Thymus (tissue), 11 donors: Measurements from ENCODE around the gene OPCML. TPM values are rescaled to one million over a fixed set of nuclear protein-coding genes. Genes with fewer than 3 reads are reported as not detected.

ENCODE experiments used
- DNase-seq, 9 donors: peaks; one replicate each; pipeline ENCODE4 v3.0.0-alpha.2; 2013; ENCODE audit warnings: low spot score in 9 of 9, low read depth in 6 of 9, missing footprints in 1 of 9
- H3K27ac ChIP-seq, 2 donors: one replicate each; pipeline ENCODE4 v1.5.1; 2013; ENCODE audit warnings: control low read depth in 1 of 2, low read depth in 1 of 2, low read length in 1 of 2, mild to moderate bottlenecking in 1 of 2, moderate library complexity in 1 of 2
- H3K27me3 ChIP-seq, 2 donors: one replicate each; pipeline ENCODE4 v1.5.1; 2013; ENCODE audit warnings: low read length in 1 of 2; ENCODE audit not compliant: control insufficient read depth in 2 of 2, insufficient read depth in 1 of 2
- H3K36me3 ChIP-seq, 2 donors: one replicate each; pipeline ENCODE4 v1.5.1; 2013; ENCODE audit warnings: low read length in 1 of 2, mild to moderate bottlenecking in 1 of 2, moderate library complexity in 1 of 2; ENCODE audit not compliant: control insufficient read depth in 2 of 2, insufficient read depth in 2 of 2
- H3K4me1 ChIP-seq, 2 donors: one replicate each; pipeline ENCODE4 v1.5.1; 2013; ENCODE audit warnings: low read length in 2 of 2; ENCODE audit not compliant: control insufficient read depth in 2 of 2, insufficient read depth in 2 of 2
- H3K4me3 ChIP-seq, 2 donors: one replicate each; pipeline ENCODE4 v1.5.1; 2013; ENCODE audit warnings: low read length in 2 of 2, control low read depth in 1 of 2, mild to moderate bottlenecking in 1 of 2
- H3K9me3 ChIP-seq, 2 donors: one replicate each; pipeline ENCODE4 v1.5.1; 2013; ENCODE audit warnings: low read length in 1 of 2, mild to moderate bottlenecking in 1 of 2; ENCODE audit not compliant: control insufficient read depth in 2 of 2, insufficient read depth in 1 of 2
- WGBS: extraction: QIAGEN DNeasy Blood & Tissue Kit; methylation state at CpG from one replicate; pipeline ENCODE4 v1.1.7; 2013; 5-methylcytosine and 5-hydroxymethylcytosine counted together
- polyA plus RNA-seq: library from polyadenylated mRNA; stranded (reverse); fragments of 200-250 nt; gene quantifications from one replicate; pipeline ENCODE4 v1.2.3, GENCODE V29; 2013
- total RNA-seq: library from RNA; stranded (reverse); fragments of 120-200 nt; gene quantifications from one replicate; pipeline ENCODE4 v1.2.4, GENCODE V29; 2013
- donor health status: healthy.

Gene OPCML
- total and polyA plus RNA-seq, 2 donors, result 0.07 to 0.09 TPM

- Histone ChIP-seq H3K27ac (no peak overlapping the region), H3K36me3 (no peaks in the 10 kb centered on the region), H3K4me3 (no peak overlapping the region), H3K4me1 (no peaks in the 10 kb centered on the region), H3K9me3 (no peaks in the 10 kb centered on the region), H3K27me3 (no peaks in the 10 kb centered on the region)
- 92% methylated on average over 8 of the region's 8 CpGs for WGBS
- no peak for DNase-seq
Measured at GRCh38 chr11:132980670-132981069, 551.6 kb downstream of the OPCML start.

- H3K27me3 ChIP-seq, result no peaks in the 10 kb centered on the region
- no peak overlapping the region for H3K4me3 ChIP-seq
- H3K4me1 ChIP-seq, result no peaks in the 10 kb centered on the region
- no peaks in the 10 kb centered on the region for H3K9me3 ChIP-seq
- no peak overlapping the region for H3K27ac ChIP-seq
- no peaks in the 10 kb centered on the region for H3K36me3 ChIP-seq
- WGBS, result 94% methylated on average over 4 of the region's 4 CpGs
- DNase-seq, result no peak
Measured at GRCh38 chr11:132977746-132978145, 554.6 kb downstream of the OPCML start.

- Histone ChIP-seq H3K4me1 (no peaks in the 10 kb centered on the region), H3K4me3 (no peak overlapping the region), H3K27me3 (no peaks in the 10 kb centered on the region), H3K9me3 (no peaks in the 10 kb centered on the region), H3K27ac (no peak overlapping the region), H3K36me3 (no peaks in the 10 kb centered on the region)
- no peak for DNase-seq
- 91% methylated on average over 2 of the region's 2 CpGs for WGBS
Measured at GRCh38 chr11:132977241-132977640, 555.1 kb downstream of the OPCML start.

- no peaks in the 10 kb centered on the region for H3K4me1 ChIP-seq
- no peaks in the 10 kb centered on the region for H3K27me3 ChIP-seq
- DNase-seq, result no peak
- WGBS, result 81% methylated on average over 5 of the region's 5 CpGs
- H3K27ac ChIP-seq, result no peak overlapping the region
- no peaks in the 10 kb centered on the region for H3K36me3 ChIP-seq
- no peak overlapping the region for H3K4me3 ChIP-seq
- no peaks in the 10 kb centered on the region for H3K9me3 ChIP-seq
Measured at GRCh38 chr11:132976115-132976514, 556.2 kb downstream of the OPCML start.

GRCh38 chr11:132973686-132974085 is 558.6 kb downstream of the OPCML start:
- no peaks in the 10 kb centered on the region for H3K27me3 ChIP-seq
- no peaks in the 10 kb centered on the region for H3K36me3 ChIP-seq
- no peak for DNase-seq
- H3K4me3 ChIP-seq, result no peak overlapping the region
- H3K27ac ChIP-seq, result no peak overlapping the region
- 74% methylated on average over 6 of the region's 6 CpGs for WGBS
- H3K9me3 ChIP-seq, result no peaks in the 10 kb centered on the region
- H3K4me1 ChIP-seq, result no peaks in the 10 kb centered on the region

GRCh38 chr11:132972565-132972964 is 559.7 kb downstream of the OPCML start:
- H3K4me3 ChIP-seq, result no peak overlapping the region
- DNase-seq, result no peak
- no peaks in the 10 kb centered on the region for H3K4me1 ChIP-seq
- H3K9me3 ChIP-seq, result no peaks in the 10 kb centered on the region
- no peak overlapping the region for H3K27ac ChIP-seq
- no peaks in the 10 kb centered on the region for H3K36me3 ChIP-seq
- no peaks in the 10 kb centered on the region for H3K27me3 ChIP-seq
- WGBS, result 68% methylated on average over 3 of the region's 3 CpGs

- Histone ChIP-seq H3K27me3 (no peaks in the 10 kb centered on the region), H3K27ac (no peak overlapping the region), H3K4me3 (no peak overlapping the region), H3K36me3 (no peaks in the 10 kb centered on the region), H3K4me1 (no peaks in the 10 kb centered on the region), H3K9me3 (no peaks in the 10 kb centered on the region)
- 91% methylated on average over 4 of the region's 4 CpGs for WGBS
- DNase-seq, result no peak
Measured at GRCh38 chr11:132971351-132971750, 561.0 kb downstream of the OPCML start.

GRCh38 chr11:132969892-132970291 is 562.4 kb downstream of the OPCML start:
- Histone ChIP-seq H3K27me3 (no peaks in the 10 kb centered on the region), H3K4me3 (no peak overlapping the region), H3K27ac (no peak overlapping the region), H3K9me3 (no peaks in the 10 kb centered on the region), H3K4me1 (no peaks in the 10 kb centered on the region), H3K36me3 (no peaks in the 10 kb centered on the region)
- WGBS, result 92% methylated on average over 4 of the region's 4 CpGs
- no peak for DNase-seq

- Histone ChIP-seq H3K27me3 (no peaks in the 10 kb centered on the region), H3K9me3 (no peaks in the 10 kb centered on the region), H3K27ac (no peak overlapping the region), H3K4me3 (no peak overlapping the region), H3K36me3 (no peaks in the 10 kb centered on the region), H3K4me1 (no peaks in the 10 kb centered on the region)
- no peak for DNase-seq
- WGBS, result 68% methylated on average over 6 of the region's 6 CpGs
Measured at GRCh38 chr11:132962041-132962440, 570.3 kb downstream of the OPCML start.

- Histone ChIP-seq H3K36me3 (no peaks in the 10 kb centered on the region), H3K4me3 (no peak overlapping the region), H3K27me3 (no peaks in the 10 kb centered on the region), H3K9me3 (no peaks in the 10 kb centered on the region), H3K27ac (no peak overlapping the region), H3K4me1 (no peaks in the 10 kb centered on the region)
- 86% methylated on average over 5 of the region's 5 CpGs for WGBS
- DNase-seq, result no peak
Measured at GRCh38 chr11:132961453-132961852, 570.8 kb downstream of the OPCML start.
